Measurements from ENCODE around the gene YKT6.

YKT6 gene

DNA sequence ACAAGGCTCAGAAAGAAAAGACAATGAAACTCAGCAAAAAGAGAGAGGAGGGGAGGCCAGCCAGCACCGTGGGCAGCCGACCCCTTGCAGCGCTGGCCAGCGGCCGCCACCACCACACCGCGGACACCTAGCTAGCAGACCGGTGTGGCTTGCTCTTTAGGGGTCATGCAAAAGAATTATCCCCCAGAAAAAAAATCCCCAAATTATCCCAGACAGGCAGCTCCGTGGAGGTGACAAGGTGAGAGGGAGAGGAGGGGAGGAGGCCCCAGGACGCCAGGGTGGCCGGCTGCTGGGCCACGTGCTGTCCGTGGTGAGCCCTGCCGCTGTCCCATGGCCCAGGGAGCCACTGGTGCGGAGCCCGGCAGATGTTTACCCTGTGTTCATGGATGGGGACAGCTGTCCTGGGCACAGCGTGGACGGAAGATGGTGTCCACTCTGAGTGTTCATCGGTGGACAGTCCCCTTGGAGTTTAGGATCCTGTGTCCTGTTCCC lies 16.5 kb downstream of the YKT6 start:
- no peak overlapping the region for H3K4me3 Mint-ChIP-seq
- H3K9me3 Mint-ChIP-seq, result no peaks in the 10 kb centered on the region
- no peak for ATAC-seq
- H3K27me3 Mint-ChIP-seq, result peaks cover 6% of the 10 kb centered on the region
- H3K4me1 Mint-ChIP-seq, result peaks cover 14% of the 10 kb centered on the region
- H3K27ac Mint-ChIP-seq, result no peak overlapping the region
- H3K36me3 Mint-ChIP-seq, result peaks cover 6% of the 10 kb centered on the region

DNA sequence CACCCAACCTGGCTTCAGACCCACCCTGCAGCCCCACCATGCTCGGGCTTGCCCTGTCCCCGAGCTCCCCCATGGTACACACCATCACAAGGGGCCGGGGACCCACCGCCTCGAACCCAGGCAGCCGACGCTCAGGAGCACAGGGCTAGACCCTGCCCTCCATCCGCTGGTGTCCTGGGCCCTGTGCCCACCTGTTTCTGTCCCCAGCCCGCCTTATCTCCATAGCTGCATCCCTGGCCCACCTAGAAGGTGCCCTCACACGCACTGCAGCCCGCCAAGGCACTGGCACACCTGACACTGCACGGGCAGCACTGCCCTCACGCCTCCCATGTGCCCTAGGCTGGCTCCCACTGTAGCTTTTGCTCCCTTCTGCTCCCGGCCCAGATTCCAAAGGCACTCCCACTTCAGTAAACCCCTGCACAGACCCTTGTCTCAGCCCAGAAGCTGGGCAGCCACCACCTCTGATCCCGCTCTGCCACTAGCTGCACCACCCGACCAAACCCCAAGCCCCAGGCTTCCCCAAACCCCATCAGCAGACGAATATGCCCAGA lies 17.1 kb downstream of the YKT6 start:
- H3K4me1 Mint-ChIP-seq, result peaks cover 14% of the 10 kb centered on the region
- no peak overlapping the region for H3K4me3 Mint-ChIP-seq
- H3K36me3 Mint-ChIP-seq, result no peaks in the 10 kb centered on the region
- no peaks in the 10 kb centered on the region for H3K9me3 Mint-ChIP-seq
- H3K27ac Mint-ChIP-seq, result no peak overlapping the region
- no peak for ATAC-seq
- peaks cover 12% of the 10 kb centered on the region for H3K27me3 Mint-ChIP-seq

DNA sequence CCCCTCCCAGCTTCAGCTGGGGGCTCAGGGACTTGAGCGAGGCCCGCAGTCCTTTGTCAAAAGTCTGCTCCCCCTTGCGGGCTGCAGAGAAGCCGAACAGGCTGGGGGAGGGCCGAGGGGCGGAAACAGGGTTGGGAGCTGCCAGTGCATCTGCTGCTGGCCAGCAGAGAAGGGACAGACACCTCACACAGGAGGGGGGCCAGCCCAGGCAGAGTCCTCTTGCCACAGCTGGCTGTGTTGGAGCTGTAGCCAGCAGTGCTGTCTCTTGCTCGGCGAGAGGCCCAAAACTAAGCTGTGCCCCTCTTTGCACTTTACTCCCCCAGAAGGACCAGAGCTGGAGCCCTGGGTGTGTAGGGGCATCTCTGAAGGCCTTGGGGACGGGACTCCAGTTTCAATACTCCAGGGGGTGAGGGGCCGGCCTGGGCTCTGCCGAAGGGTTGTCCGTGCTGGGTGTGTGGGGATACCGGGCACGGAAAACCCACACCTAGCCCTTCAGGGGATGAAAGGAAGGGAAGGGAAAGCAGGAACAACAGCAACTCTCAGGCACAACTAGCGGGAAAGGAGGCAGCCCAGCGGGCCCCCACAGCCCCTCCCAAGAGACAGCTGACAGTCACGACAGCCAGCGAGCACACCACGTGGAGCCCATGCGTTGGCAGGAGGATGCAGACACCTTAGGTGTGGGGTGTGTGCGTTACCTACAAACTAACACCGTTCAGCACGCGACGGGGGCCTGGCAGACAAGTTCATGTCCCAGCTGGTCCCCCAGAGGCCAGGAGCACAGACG lies 17.8 kb downstream of the YKT6 start:
- Mint-ChIP-seq H3K36me3 (no peaks in the 10 kb centered on the region), H3K9me3 (no peaks in the 10 kb centered on the region), H3K4me1 (peaks cover 12% of the 10 kb centered on the region), H3K27ac (no peak overlapping the region), H3K27me3 (peaks cover 18% of the 10 kb centered on the region), H3K4me3 (no peak overlapping the region)
- ATAC-seq, result no peak

DNA sequence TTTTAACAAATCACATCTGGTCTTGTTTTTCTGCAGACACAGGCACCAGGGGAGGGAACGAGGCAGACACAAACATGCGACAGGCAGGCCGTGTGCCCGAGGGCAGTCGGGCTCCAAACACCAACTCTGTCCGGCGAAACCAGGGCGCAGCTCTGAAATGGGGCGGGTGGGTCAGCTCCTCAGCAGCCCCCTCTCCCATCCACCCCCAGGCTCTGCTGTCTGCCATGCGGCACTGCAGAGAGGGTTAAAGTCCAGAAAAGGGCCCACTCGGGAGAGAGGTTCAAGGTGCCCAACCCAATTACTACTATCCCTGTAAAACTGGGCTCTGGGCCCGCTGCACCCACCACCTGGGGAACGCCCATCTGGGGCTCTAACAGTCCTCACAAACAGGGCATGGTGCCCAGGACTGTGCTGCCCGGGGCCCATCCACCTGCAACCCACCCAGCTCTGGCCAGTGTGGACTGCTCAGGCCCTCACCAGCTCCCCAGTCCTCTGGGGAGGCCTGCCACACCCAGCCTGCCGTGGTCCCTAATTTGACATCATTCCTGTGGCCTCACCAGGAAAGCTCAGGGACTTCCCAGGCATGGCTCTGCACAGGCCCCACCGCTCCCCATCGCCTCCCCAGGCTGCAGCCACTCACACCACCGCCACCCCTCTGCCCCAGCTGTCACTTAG lies 18.7 kb downstream of the YKT6 start:
- Mint-ChIP-seq H3K9me3 (no peaks in the 10 kb centered on the region), H3K27ac (no peak overlapping the region), H3K4me3 (no peak overlapping the region), H3K36me3 (no peaks in the 10 kb centered on the region), H3K27me3 (peaks cover 27% of the 10 kb centered on the region), H3K4me1 (peaks cover 3% of the 10 kb centered on the region)
- no peak for ATAC-seq

DNA sequence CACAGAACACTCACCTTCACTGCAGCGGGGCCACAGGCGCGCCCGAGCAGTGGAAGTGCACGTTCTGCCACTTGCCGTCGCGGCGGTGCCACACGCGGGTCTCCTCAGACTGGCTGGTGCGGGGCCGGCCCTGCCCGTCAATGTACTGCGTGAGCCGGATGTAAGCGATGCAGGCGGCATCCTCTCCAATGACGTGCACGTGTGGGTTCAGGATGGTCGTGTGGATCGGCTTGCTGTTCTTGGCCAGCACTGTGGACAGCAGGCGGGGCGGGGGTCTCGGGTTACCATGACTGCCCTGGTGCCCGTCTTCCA lies 19.2 kb downstream of the YKT6 start:
- Mint-ChIP-seq H3K4me1 (no peaks in the 10 kb centered on the region), H3K4me3 (no peak overlapping the region), H3K27me3 (peaks cover 32% of the 10 kb centered on the region), H3K27ac (no peak overlapping the region), H3K36me3 (no peaks in the 10 kb centered on the region), H3K9me3 (no peaks in the 10 kb centered on the region)
- no peak for ATAC-seq

DNA sequence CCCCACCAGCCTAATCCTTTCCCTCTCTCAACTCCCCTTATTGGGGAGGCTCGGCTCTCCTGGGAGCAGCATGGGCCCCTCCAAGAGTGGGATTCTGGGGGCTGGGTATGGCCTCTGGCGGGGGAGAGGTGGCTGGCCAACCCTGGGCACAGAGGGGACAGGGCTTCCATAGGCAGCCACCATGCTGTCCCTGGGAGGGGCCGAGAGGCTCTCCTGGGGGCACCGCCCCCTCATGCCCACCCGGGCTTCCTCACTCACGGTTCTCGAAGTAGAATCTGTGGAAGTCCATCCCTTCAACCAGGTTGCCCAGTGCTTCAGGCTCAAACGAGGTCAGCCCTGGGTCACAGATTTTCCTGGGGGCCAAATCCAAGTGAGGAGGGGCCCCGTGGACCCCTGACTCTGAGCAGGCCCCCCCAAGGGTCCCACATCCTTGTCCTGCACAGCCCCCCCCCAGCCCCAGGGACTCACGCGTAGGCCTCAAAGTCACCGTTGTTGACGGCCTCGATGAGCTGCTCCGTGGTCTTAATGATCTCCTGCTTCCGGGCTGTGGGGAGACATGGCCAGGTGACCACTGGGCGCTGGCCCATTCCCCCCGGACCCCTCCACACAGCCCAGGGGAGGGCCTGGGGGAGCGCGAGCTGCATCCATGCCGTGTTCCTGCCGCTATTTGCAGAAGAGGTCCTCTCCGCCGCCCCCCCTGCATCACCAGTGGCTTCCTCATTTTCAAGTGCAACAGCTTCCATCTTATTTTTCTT lies 19.8 kb downstream of the YKT6 start:
- no peak overlapping the region for H3K27ac Mint-ChIP-seq
- ATAC-seq, result no peak
- H3K4me1 Mint-ChIP-seq, result no peaks in the 10 kb centered on the region
- no peaks in the 10 kb centered on the region for H3K9me3 Mint-ChIP-seq
- H3K36me3 Mint-ChIP-seq, result no peaks in the 10 kb centered on the region
- peaks cover 37% of the 10 kb centered on the region for H3K27me3 Mint-ChIP-seq
- H3K4me3 Mint-ChIP-seq, result no peak overlapping the region

DNA sequence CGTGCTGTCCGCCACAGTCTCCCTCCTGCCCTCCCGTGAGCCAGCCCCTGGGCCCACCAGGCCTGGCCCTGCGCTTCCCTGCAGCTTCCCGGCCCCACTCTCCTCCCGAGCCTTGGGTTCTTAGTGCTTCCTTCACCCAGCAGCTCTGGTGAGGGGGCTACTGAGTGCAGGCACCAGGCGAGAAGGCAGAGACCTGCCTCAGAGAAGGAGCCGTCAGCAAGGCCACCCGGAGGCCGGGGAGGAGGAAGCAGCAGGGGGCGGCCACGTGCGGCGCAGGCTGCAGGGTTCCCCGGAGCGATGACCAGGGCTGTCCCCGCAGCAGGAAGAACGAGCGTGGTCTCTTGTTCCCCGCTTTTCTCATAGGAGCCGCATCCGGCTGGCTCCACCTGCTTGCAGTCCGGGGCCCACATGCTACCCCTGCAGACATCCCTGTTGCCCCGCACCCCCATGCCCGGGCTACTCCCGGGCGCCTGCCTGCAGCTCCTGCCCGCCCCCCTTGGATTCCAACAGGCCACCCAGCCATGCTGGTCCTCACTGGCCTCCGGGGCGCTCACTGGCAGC lies 20.5 kb downstream of the YKT6 start:
- no peak for ATAC-seq
- Mint-ChIP-seq H3K36me3 (no peaks in the 10 kb centered on the region), H3K4me3 (no peak overlapping the region), H3K27ac (no peak overlapping the region), H3K9me3 (no peaks in the 10 kb centered on the region), H3K4me1 (no peaks in the 10 kb centered on the region), H3K27me3 (peaks cover 45% of the 10 kb centered on the region)

DNA sequence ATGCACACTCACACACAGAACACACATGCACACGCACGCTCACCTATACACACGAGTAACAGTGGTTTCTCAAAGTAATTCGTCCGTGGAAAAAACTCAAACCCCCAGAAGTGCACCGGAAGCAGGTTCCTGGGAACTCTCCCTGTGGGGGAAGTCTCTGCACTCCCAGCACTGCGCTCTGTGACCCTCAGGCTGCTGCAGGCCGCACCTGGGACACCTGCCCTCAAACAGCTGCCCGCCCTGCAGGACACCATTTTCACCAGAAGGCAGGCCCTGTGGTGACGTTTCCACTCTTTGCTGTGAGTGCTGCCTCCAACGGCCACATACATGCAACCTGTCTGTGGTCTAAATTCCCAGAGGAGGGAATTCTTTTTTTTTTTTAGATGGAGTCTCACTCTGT lies 21.3 kb downstream of the YKT6 start:
- no peaks in the 10 kb centered on the region for H3K4me1 Mint-ChIP-seq
- no peaks in the 10 kb centered on the region for H3K36me3 Mint-ChIP-seq
- H3K27ac Mint-ChIP-seq, result no peak overlapping the region
- no peak for ATAC-seq
- H3K4me3 Mint-ChIP-seq, result no peak overlapping the region
- H3K9me3 Mint-ChIP-seq, result no peaks in the 10 kb centered on the region
- H3K27me3 Mint-ChIP-seq, result peaks cover 48% of the 10 kb centered on the region

DNA sequence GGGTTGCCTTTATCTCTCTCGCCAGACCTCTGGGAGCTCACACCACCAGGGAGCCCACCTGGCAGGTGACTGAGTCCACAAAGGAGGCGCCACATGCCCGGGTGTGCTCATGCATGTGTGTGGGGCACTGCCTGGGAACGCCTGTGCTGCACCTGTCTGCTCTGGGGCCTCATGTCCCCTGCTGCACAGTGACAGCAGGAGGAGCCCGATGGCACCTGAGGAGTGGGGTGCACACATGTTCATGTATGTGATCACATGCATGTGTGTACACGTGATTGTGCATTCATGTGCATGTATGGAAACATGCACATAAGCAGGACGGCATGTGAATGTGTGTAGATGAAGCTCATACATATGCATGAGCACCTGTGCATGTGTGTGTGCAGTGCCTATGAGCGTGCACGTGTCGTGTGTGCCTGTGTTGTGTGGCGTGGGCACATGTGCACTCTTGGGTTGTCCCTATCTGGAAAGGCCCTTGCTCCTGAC lies 22.0 kb downstream of the YKT6 start:
- no peaks in the 10 kb centered on the region for H3K36me3 Mint-ChIP-seq
- no peak overlapping the region for H3K27ac Mint-ChIP-seq
- no peaks in the 10 kb centered on the region for H3K4me1 Mint-ChIP-seq
- ATAC-seq, result no peak
- no peaks in the 10 kb centered on the region for H3K9me3 Mint-ChIP-seq
- H3K27me3 Mint-ChIP-seq, result peaks cover 48% of the 10 kb centered on the region
- H3K4me3 Mint-ChIP-seq, result no peak overlapping the region

DNA sequence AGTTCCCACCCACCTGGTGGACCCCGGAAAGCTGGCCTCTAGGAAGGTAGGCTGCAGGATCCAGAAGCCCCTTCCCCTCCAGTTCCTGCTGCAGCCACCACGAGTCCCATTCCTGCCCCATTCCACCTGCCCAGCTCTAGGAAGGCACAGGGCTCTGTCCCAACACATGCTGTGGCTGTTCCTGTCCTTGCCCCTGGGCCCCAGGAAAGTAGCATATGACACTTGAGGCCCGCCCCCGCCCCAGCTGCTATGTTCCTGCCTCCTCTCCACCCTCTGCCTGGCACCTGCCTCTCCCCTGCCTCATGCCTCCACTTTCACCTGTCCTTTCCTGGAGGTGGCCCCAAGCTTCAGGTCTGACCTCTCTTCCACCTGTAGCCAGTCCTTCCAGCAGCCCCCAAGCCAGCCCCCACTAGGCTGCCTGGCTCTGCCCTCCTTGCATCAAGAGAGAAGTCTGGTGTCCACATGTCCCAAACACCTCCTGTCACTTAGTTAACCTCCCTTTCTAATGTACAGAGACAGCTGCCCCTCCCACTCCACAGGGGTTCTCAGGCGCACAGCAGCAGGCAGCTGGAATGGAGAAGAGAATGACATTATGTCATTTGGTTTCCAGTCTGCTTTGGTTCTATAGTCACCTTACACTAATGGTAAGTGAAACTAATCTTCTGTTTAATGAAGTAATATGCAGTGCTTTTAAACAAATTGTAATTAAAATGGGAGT lies 22.7 kb downstream of the YKT6 start:
- no peak overlapping the region for H3K4me3 Mint-ChIP-seq
- no peaks in the 10 kb centered on the region for H3K4me1 Mint-ChIP-seq
- H3K9me3 Mint-ChIP-seq, result no peaks in the 10 kb centered on the region
- H3K27me3 Mint-ChIP-seq, result peaks cover 48% of the 10 kb centered on the region
- H3K27ac Mint-ChIP-seq, result no peak overlapping the region
- no peak for ATAC-seq
- H3K36me3 Mint-ChIP-seq, result no peaks in the 10 kb centered on the region

DNA sequence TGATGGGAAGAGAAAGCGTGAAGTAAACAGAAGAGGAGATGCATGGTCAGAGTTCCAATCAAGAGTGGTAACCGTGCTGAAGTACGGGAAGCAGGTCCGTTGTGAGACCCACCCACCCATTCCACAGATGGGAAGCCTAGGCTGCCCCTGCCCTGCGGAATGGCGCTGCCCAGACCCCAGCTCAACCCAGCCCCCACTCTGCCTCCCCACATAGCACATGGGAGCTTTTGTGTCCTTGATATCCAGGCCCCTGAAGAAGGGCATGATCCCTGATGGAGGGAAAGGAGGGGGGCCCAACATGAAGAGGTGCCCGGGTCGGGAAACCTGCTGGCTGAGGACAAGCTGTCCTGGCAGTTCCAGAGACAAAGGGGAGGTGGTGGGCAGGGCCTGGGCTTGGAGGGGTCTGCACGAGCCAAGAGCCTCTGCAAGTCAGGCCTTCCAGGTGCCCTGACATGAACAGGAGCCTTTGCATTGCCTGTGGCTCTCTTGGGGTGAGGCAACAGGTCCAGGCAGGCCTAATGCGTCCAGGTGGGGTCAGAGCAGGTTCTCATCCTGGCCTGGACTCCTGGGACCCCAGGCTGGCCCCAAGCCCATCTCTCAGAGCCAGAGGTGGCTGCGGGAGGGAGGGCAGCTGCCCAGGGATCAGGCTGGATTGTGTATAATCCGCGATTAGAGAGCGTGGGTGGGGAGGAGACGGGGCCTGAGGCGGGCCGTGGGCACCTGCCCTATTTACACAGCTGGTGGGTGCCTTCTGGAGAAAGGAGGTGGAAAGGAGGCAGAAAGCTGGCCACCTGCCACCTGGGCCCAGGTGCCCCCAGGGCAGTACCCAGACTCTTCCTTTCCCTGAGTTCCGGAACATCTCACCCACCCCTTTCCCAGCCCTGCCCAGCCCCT lies 23.5 kb downstream of the YKT6 start:
- Mint-ChIP-seq H3K9me3 (no peaks in the 10 kb centered on the region), H3K27ac (no peak overlapping the region)
- ATAC-seq, result no peak

DNA sequence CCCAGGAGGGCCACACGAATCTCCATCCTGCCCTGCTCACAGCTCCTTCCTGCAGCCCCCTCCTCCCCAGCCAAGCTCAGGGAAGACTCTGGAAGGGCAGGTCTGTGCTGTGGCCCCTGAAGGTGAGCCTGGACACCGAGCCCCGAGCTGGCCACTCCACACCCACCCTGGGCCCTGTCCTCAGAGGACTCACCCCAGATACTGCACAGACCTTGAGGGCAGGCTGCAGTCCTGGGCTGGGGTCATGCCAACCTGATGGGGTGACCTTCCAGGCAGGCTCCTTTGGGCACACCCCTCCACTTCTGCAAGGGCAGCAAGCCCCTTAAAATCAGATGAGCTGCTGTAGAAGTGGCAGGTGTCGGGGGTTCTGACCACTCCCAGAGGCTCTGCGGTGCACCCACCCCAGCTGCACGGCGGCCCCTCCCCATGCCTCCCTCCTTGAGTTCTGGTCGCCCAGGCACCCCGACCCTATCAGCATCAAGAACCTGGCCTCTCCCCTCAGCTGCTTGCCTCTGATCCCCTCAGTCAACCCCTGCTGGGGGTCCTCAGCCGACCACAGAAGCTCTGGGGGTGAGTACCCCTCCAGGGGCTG lies 24.3 kb downstream of the YKT6 start:
- no peak for ATAC-seq
- H3K4me3 Mint-ChIP-seq, result no peak overlapping the region
- no peak overlapping the region for H3K27ac Mint-ChIP-seq
- H3K4me1 Mint-ChIP-seq, result no peaks in the 10 kb centered on the region
- no peaks in the 10 kb centered on the region for H3K36me3 Mint-ChIP-seq
- peaks cover 48% of the 10 kb centered on the region for H3K27me3 Mint-ChIP-seq
- no peaks in the 10 kb centered on the region for H3K9me3 Mint-ChIP-seq

More for the DNA sequence above, 23.5 kb downstream of the YKT6 start:
- Mint-ChIP-seq H3K4me1 (no peaks in the 10 kb centered on the region), H3K4me3 (no peak overlapping the region), H3K27me3 (peaks cover 48% of the 10 kb centered on the region), H3K36me3 (no peaks in the 10 kb centered on the region)

DNA sequence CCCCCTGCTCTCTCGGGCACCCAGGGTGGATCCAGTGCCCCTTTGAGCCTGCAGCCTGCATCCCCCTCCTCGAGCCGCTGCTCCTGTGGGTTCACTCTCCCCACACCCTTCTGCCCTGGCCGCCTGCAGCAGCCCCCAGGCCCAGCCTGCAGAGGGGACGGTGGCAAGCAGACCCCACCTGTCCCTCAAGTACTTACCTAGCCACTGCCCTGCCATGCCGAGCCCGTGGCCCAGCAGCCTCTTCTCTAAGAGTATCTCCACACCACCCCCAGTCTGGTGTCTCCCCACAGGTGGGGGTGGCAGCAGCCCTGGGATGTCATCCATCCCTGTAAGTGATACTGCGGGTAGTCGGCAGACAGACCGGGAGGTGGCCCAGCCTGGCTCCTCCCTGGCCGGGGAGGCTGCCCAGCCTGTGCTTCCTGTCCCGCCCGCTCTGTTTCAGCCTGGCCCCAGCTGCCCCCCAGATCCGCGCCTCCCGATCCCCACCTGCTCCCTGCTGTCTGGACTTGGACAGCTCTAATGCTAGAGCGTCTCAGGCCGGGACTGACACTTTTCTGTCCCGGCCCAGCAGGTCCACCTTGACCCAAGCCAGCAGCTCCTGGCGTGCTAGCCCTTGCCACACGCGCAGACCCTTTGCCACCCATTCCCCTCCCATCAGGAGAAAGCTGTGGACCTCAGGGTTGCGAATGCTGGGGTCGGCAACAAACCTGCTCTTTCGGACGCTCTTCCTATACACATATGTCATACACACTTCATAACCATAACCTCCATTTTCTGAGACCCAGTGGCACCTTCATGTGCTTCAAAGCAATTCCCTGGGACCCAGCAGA lies 25.0 kb downstream of the YKT6 start:
- no peak overlapping the region for H3K4me3 Mint-ChIP-seq
- H3K36me3 Mint-ChIP-seq, result no peaks in the 10 kb centered on the region
- no peak for ATAC-seq
- no peaks in the 10 kb centered on the region for H3K4me1 Mint-ChIP-seq
- no peaks in the 10 kb centered on the region for H3K9me3 Mint-ChIP-seq
- peaks cover 48% of the 10 kb centered on the region for H3K27me3 Mint-ChIP-seq
- no peak overlapping the region for H3K27ac Mint-ChIP-seq

Data from stimulated activated memory B cell treated with anti-CD40 and anti-IgM and Interleukin-4, amounts not matched to agents 10 μg/mL and 1 μg/mL and 100 μg/mL, for 72 hours (primary cell).